Mucosa of descending colon (tissue), 3 donors: ENCODE data around the gene SLC5A5. TPM values are rescaled to one million over a fixed set of nuclear protein-coding genes. Genes with fewer than 3 reads are reported as not detected.
"Not testable (repeated sequence)": the region's sequence is repeated elsewhere in the genome, so short reads cannot be mapped to it uniquely, and the experiment has no call there.

ENCODE experiments used
- ATAC-seq: fragments of 200-7000 bp; cut with Tn5 transposase; one replicate; pipeline ENCODE4 v1.9.1; 2020; ENCODE audit warnings: mild to moderate bottlenecking, moderate library complexity
- DNase-seq, 3 donors: peaks; one replicate each; pipeline ENCODE4 v3.0.0-alpha.2; 2020
- H3K36me3 ChIP-seq: fragments of 200-600 bp; one replicate; pipeline ENCODE4 v1.8.0; 2021; ENCODE audit warnings: low read depth, mild to moderate bottlenecking
- H3K4me1 ChIP-seq: fragments of 200-600 bp; one replicate; pipeline ENCODE4 v1.8.0; 2021; ENCODE audit warnings: low read depth, mild to moderate bottlenecking
- H3K4me3 ChIP-seq: fragments of 200-600 bp; one replicate; pipeline ENCODE4 v1.8.0; 2021; ENCODE audit warnings: mild to moderate bottlenecking
- H3K9me3 ChIP-seq: fragments of 200-600 bp; one replicate; pipeline ENCODE4 v1.8.0; 2021; ENCODE audit warnings: mild to moderate bottlenecking
- intact Hi-C, 2 donors: fragments of 100-400 bp; cut with DNase I in 1 of 2; cut with micrococcal nuclease in 1 of 2; formaldehyde crosslinking; loops; one replicate each; pipeline versions ENCODE4 v1.11.0 to v1.11.1; 2022; cut with DNase I, micrococcal nuclease
- total RNA-seq, 3 donors: library from RNA; stranded (reverse); fragmentation: NEBNext Ultra II Directional in 2 of 3; extraction: Animal tissue kit (Norgen Biotek cat#: 25700) in 2 of 3; gene quantifications; one replicate each; pipeline versions ENCODE4 v1.2.1 to v1.2.4, GENCODE V29; 2021 to 2023
- TF ChIP-seq, protein P1 (sequence below): fragments of 200-600 bp; IDR thresholded peaks from one replicate; pipeline ENCODE4 v1.8.0; 2022; ENCODE audit warnings: antibody characterized with exemption, mild to moderate bottlenecking
- donor health status: DM: no; HTN: no; CAD: no; lungs with moderate emphysema.
- donor health status: DM: no; HTN: no; CAD: no.
- donor health status: DM: no; HTN: yes; CAD: no.

The SLC5A5 gene
- total RNA-seq, 3 donors from 2014 or later: 0.19 TPM; not detected in 2

DNA sequence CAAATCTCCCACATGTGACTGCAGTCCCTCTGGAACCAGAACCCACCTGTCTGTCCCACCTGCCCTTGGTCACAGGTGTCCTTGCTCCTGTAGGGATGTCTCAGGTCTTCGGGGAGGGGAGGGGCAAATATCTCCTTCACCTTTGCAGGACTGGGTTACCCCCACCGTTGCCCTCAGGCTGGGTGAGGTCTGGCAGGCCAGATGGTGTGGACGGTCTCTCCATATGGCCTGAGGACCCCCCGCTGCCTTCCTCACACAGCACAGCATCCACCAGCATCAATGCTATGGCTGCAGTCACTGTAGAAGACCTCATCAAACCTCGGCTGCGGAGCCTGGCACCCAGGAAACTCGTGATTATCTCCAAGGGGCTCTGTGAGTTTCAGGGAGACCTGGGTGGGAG lies 10.0 kb downstream of the SLC5A5 start:
- H3K4me1 ChIP-seq: no peaks in the 10 kb centered on the region
- no peak for ATAC-seq

DNA sequence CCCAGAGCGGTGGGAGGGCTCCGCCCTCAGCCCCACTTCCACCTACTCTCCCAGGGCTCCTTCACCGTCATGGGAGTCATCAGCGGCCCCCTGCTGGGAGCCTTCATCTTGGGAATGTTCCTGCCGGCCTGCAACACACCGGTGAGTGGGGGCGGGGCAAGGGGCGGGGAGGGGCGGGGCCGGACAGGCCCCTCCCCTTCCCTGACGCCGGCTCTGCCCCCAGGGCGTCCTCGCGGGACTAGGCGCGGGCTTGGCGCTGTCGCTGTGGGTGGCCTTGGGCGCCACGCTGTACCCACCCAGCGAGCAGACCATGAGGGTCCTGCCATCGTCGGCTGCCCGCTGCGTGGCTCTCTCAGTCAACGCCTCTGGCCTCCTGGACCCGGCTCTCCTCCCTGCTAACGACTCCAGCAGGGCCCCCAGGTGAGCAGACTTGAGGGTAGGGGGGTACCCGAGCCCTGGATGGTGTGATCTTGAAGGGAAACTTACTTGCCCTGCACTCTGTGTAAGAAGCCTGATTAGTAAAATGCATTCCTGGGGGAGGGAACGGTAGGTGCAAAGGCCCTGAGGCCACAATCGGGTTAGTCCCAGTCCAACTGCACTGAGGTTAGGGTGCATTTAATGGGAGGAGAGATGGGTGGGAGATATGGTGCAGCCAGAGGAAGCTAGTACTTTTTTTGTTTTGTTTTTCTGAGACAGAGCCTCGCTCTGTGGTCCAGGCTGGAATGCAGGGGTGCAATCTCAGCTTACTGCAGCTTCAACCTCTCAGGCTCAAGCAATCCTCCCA lies 12.1 kb downstream of the SLC5A5 start:
- no peak overlapping the region for H3K4me3 ChIP-seq
- intact Hi-C loops: no loop called here
- no peaks in the 10 kb centered on the region for H3K36me3 ChIP-seq
- TF ChIP-seq, protein P1, sequence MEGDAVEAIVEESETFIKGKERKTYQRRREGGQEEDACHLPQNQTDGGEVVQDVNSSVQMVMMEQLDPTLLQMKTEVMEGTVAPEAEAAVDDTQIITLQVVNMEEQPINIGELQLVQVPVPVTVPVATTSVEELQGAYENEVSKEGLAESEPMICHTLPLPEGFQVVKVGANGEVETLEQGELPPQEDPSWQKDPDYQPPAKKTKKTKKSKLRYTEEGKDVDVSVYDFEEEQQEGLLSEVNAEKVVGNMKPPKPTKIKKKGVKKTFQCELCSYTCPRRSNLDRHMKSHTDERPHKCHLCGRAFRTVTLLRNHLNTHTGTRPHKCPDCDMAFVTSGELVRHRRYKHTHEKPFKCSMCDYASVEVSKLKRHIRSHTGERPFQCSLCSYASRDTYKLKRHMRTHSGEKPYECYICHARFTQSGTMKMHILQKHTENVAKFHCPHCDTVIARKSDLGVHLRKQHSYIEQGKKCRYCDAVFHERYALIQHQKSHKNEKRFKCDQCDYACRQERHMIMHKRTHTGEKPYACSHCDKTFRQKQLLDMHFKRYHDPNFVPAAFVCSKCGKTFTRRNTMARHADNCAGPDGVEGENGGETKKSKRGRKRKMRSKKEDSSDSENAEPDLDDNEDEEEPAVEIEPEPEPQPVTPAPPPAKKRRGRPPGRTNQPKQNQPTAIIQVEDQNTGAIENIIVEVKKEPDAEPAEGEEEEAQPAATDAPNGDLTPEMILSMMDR: no peak
- H3K4me1 ChIP-seq: no peaks in the 10 kb centered on the region
- DNase-seq (no peak), ATAC-seq (no peak)
- H3K9me3 ChIP-seq: no peaks in the 10 kb centered on the region

More for the DNA sequence above, 10.0 kb downstream of the SLC5A5 start:
- TF ChIP-seq, protein P1: no peak
- Histone ChIP-seq H3K36me3 (no peaks in the 10 kb centered on the region), H3K9me3 (no peaks in the 10 kb centered on the region), H3K4me3 (no peak overlapping the region)
- DNase-seq: no peak
- intact Hi-C loops: no loop called here

DNA sequence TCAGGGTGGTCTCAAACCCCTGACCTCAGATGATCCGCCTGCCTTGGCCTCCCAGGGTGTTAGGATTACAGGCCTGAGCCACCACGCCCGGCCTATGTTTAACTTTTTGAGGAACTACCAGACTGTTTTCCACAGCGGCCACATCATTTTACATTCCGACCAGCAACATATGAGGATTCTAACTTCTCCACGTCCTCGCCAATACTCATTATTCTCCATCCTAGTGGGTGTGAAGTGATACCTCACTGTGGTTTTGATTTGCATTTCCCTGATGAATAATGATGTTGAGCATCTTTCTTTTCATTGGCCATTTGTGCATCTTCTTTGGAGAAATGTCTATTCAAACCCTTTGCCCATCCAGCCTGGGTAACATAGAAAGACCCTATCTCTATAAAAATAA lies 14.8 kb downstream of the SLC5A5 start:
- TF ChIP-seq, protein P1: no peak
- DNase-seq: no peak
- intact Hi-C loops: no loop called here
- no peaks in the 10 kb centered on the region for H3K36me3 ChIP-seq
- no peaks in the 10 kb centered on the region for H3K4me1 ChIP-seq
- H3K9me3 ChIP-seq: no peaks in the 10 kb centered on the region
- no peak for ATAC-seq
- no peak overlapping the region for H3K4me3 ChIP-seq

DNA sequence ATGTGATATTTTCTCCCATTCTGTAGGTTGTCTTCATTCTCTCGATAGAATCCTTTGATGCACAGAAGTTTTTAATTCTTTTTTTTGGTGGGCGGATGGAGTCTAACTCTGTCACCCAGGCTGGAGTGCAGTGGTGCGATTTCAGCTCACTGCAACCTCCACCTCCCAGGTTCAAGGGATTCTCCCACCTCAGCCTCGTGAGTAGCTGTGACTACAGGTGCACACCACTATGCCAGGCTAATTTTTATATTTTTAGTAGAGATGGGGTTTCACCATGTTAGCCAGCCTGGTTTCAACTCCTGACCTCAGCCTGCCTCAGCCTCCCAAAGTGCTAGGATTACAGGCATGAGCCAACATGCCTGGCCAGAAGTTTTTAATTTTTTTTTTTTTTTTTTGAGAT lies 15.5 kb downstream of the SLC5A5 start:
- H3K9me3 ChIP-seq, DNase-seq, H3K36me3 ChIP-seq, intact Hi-C loops, H3K4me3 ChIP-seq, ATAC-seq, H3K4me1 ChIP-seq: not testable (repeated sequence)

DNA sequence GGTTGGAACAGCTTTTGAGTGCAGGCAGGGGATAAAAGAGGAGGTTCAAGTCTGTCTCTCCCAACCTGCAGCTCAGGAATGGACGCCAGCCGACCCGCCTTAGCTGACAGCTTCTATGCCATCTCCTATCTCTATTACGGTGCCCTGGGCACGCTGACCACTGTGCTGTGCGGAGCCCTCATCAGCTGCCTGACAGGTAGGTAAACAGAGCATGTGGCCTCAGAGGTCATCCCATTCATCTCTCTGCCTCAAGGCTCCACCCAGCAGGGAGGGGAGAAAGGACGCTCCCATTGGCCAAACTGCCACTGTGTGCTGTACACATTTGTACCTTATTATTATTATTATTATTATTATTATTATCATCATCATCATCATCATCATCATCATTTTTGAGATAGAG lies 16.5 kb downstream of the SLC5A5 start:
- Histone ChIP-seq H3K4me1 (no peaks in the 10 kb centered on the region), H3K9me3 (no peaks in the 10 kb centered on the region), H3K36me3 (no peaks in the 10 kb centered on the region), H3K4me3 (no peak overlapping the region)
- TF ChIP-seq, protein P1: no peak
- ATAC-seq: no peak
- intact Hi-C loops: no loop called here
- no peak for DNase-seq

DNA sequence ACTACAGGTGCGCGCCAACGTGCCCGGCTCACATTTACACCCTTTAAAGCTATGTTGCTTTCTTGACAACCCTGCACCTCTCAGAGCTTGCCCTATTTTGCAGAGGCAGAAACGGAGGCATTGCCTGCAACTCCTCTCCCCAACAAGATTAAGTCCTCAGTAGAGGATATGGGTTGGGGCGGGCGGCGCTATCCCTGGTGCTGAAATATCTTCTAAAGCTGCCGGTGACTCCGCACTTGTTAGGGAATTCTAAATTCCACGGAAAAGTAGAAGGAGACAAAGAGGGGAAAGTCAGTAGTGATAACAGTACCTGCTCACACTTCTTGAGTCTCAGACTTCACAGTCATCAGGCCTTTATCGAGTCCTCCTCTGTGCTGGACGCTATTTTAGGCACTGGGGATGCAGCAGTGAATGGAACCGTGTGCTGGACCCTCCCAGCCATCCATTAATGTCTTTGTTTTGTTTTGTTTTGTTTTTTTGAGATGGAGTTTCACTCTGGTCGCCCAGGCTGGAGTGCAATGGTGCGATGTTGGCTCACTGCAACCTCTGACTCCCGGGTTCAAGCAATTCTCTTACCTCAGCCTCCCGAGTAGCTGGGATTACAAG lies 18.0 kb downstream of the SLC5A5 start:
- DNase-seq: peak in 1 of 3 donors; percentile 55
- TF ChIP-seq, protein P1: no peak
- no peak for ATAC-seq
- no peaks in the 10 kb centered on the region for H3K36me3 ChIP-seq
- no peaks in the 10 kb centered on the region for H3K9me3 ChIP-seq
- no peak overlapping the region for H3K4me3 ChIP-seq
- H3K4me1 ChIP-seq: no peaks in the 10 kb centered on the region
- intact Hi-C loops: no loop called here
